NCI-H510A treated with DMSO at 0.1 percent for 48 hours (cell line): ENCODE results near the gene TPM3.
A peak's percentile ranks its signal among the peaks of the same experiment; 100 is the strongest.
"Not testable (repeated sequence)": the region's sequence is repeated elsewhere in the genome, so short reads cannot be mapped to it uniquely, and the experiment has no call there.

Source experiments
- DNase-seq: peaks from one replicate; lab custom pipeline; 2025; lab: John Stamatoyannopoulos, UW

The TPM3 gene

GRCh38 chr1:154191990-154192461, at the start of gene TPM3:
Gene TPM3, minus strand, starts transcription at chr1:154192100. Its CDS starts 82 bp downstream, at chr1:154192018.
- DNase-seq: no peak

DNA sequence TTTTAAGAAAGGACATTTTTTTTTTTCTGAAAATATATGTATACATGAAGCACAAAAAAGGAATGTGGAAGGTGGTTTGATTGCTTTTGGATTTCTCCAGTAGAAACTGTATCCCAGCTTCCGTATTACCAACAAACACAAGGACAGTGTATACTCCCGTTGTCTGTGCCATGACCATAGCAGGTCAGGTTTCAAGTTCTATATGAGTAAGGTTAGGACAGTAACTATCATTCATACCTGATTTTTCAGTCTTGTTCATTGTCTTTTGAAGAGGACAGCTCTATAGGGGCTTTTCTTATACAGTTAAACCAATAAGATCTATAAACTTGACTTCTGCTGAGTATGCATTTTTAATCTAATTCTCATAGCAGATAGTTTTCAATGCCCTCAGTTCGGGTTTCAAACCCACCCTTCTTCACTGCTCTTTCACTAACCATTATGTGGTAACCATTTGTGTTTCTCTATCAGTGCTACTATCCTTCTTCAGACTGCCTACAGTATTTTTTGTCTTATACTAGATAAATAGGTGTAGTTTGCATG, 48.5 kb upstream of the TPM3 start:
- no peak for DNase-seq

DNA sequence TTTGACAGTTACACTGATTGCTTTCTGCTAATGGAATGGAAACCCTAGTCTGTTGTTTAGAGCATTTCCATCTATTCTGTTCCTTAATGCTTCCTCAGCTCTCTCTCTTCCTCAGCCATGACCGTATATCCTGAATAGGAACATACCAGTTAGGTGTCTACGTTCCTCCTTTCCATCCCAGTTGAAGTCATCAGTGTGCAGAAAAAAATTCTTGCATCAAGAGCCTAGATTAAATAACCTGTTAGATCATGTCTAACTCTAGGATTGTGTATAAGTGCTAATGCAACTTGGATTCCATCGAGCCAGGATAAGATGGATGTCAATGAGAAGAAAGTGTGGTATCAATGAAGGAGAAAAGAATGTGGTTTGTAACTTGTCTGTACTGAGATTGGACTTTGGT, 47.6 kb upstream of the TPM3 start:
- DNase-seq: no peak

GRCh38 chr1:154237880-154238506, 46.1 kb upstream of the TPM3 start:
- DNase-seq: no peak

GRCh38 chr1:154237435-154237834, 45.5 kb upstream of the TPM3 start:
- DNase-seq: no peak

GRCh38 chr1:154236855-154237254, 45.0 kb upstream of the TPM3 start:
- no peak for DNase-seq

DNA sequence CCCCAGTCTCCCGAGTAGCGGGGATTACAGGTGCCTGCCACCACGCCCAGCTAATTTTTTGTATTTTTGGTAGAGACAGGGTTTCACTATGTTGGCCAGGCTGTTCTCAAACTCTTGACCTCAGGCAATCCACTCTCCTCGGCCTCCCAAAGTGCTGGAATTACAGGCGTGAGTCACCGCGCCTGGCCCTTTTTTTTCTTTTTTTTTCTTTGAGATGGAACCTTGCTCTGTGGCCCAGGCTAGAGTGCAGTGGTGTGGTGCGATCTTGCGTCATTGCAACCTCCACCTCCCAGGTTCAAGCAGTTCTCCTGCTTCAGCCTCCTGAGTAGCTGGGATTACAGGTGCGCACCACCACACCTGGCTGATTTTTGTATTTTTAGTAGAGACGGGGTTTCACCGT, 41.2 kb upstream of the TPM3 start:
- DNase-seq: not testable (repeated sequence)

DNA sequence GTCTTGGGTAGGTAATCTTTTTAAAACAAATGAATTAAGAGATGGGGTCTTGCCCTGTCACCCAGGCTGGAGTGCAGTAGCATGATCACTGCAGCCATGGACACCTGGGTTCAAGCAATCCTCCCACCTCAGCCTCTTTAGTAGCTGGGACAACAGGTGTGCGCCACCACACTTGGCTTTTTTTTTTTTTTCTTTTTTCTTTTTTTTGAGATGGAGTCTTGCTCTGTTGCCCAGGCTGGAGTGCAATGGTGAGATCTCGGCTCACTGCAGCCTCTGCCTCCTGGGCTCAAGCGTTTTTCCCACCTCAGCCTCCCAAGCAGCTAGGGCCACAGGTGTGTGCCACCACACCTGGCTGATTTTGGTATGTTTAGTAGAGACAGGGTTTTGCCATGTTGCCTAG, 39.2 kb upstream of the TPM3 start:
- not testable (repeated sequence) for DNase-seq

GRCh38 chr1:154225370-154225769, 33.5 kb upstream of the TPM3 start:
- no peak for DNase-seq

- no peak for DNase-seq
Observed at GRCh38 chr1:154223621-154224020, 31.7 kb upstream of the TPM3 start.

DNA sequence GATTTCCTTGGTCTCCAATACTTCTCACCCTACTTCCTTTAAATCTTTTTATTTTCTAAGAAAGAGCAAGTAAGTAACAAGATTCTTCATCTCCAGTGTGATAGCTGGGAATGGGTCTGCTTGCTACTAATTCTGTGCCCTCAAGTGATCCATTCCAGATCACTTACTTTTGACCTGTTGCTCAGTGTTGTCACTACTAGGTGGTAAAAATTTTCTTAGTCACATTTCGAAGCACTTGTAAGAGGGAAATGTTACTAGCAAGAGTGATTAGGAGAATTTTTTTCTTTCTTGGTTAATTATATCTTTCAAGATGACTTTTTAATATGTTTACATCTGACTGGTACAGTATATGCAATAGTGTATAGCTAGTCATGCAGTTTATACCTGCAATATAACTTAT, 31.0 kb upstream of the TPM3 start:
- DNase-seq: no peak

DNA sequence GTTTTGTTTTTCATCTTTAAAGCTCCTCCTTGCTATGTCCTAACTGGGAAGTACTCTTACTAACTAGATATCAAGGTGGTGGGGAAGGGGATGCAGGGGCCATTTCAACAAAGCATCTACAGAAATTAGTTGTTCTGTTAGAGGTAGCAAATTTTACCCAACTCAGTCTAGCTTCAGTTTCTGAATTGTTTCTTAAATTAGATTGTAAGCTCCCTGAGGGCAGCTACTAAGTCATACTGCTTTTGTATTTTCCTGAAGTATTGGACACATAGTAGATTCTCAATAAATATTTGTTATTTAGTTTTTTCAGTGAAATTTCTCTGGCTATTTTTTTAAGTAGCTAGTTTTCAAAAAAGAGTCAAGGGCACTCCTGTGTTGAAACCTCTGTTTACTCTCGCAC, 30.6 kb upstream of the TPM3 start:
- no peak for DNase-seq

- peak; percentile 19 for DNase-seq
Observed at GRCh38 chr1:154221278-154222001, 29.5 kb upstream of the TPM3 start.

- no peak for DNase-seq
Observed at GRCh38 chr1:154220970-154221277, 29.0 kb upstream of the TPM3 start.

GRCh38 chr1:154220071-154220969, 28.4 kb upstream of the TPM3 start, which contains the start of gene UBAP2L:
Gene UBAP2L, plus strand, starts transcription at chr1:154220955. Its CDS starts 4,169 bp downstream, at chr1:154225124.
- DNase-seq: peak; percentile 94

DNA sequence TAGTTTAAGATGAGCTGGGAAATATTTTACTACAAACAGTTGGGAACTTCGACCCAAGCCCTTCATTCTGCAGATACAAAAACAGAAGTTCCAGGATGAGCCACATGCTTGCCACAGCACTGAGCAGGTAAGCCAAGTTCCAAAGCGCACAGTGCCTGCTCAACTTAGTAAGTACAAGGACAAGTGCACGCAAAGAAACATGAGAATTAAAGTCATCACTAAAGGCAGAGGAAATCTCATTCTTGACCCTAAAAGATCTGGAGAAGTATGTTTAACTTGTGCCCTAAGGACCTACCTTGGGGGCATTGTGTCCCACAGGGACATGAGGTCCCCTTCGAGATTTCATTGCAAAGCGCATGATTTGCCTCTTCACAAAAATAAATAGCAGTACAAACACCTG, 27.6 kb upstream of the TPM3 start:
- peak; percentile 24 for DNase-seq

DNA sequence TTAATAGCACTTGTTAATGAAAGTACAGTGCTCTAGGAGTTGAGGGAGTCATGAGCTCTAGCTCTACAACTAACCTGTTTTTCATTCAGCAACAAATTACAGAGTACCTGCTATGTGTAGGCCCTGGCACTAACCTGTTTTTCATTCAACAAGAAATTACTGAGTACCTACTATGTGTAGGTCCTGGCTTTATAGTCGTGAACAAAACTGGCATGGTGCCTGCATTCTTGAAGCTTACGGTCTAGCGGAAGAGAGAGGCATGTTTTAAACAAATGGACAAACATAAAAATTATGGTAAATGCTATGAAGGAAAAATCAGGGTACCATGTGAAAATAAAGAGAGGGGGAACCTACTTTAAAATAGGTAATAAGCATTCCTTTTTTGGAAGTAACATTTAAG, 26.6 kb upstream of the TPM3 start:
- no peak for DNase-seq

DNA sequence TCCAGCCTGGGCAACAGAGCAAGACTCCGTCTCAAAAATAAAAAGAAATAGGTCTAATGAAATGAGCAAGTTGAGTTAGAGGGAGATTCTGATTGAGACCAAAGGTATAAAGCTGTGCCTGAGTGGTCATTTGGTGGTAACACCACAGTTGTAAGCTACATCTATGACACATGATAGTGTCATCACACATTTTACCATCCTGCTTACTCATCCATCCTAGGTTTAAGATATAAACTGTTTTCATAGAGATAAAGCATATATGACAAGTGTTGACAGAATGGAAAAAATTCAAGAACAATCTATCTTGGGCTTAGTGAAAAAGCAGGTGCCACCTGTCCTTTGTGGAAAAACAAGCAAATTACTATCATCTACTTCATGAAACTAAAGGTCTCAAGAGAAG, 21.4 kb upstream of the TPM3 start:
- no peak for DNase-seq

GRCh38 chr1:154212083-154212482, 20.2 kb upstream of the TPM3 start:
- no peak for DNase-seq

- no peak for DNase-seq
Observed at GRCh38 chr1:154208677-154209388, 16.9 kb upstream of the TPM3 start.

DNA sequence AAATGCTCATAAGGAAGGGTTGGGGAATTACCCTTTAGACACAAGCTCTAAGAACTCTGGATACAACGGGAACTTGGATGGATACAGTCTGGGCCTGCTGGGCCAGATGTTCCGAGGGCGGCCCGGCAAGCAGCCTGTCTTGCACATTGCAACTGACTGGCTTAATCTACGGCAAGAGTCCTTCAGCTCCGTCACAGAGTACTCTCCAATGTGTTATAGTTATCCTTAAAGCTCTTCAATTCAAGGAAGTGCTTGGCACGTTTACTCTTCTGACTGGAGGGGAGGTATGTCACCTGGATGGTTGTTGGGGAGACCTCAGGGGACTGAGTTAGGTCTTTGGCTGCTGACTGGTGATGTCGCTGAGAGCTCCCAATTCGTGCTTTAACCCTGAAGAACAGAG, 15.4 kb upstream of the TPM3 start:
- DNase-seq: no peak

DNA sequence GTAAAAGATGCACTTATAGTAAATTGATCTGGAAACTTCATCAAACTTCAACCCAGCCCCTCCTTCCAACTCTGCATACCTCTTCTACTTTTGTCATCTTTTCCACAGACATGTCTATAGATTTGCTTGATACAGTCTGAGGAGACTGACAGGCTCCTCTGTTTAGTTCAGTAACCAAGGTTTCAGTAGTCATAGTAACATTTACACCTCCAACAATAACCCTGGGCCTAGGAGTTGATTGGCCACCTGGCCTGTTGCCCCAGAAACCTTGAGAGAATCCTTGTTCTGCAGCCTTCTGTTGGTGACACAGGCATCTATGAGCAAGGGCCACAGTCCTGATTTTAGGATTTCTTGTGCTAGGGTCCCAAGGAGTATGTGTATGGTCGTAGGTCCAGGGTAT, 14.3 kb upstream of the TPM3 start, which contains the start of gene CFAP141:
Gene CFAP141 (minus strand): TSS at position 138 of the 400 bp plus-strand sequence. CDS start 26 bp downstream, at position 112.
- no peak for DNase-seq
